Right cardiac atrium (tissue), 5 donors: ENCODE results near the gene FKBP3. TPM values are rescaled to one million over a fixed set of nuclear protein-coding genes. Genes with fewer than 3 reads are reported as not detected.

Source experiments
- ATAC-seq, 2 donors: fragments of 200-7000 bp; cut with Tn5 transposase; one replicate each; pipeline versions ENCODE4 v1.8.0 to v1.9.1; 2020; ENCODE audit warnings: moderate library complexity in 2 of 2, mild to moderate bottlenecking in 1 of 2
- DNase-seq, 3 donors: peaks; one replicate each; pipeline ENCODE4 v3.0.0-alpha.2; 2020
- H3K27ac ChIP-seq: one replicate; pipeline ENCODE4 v1.5.1; 2013; ENCODE audit warnings: mild to moderate bottlenecking, low read length, control low read depth, moderate library complexity
- H3K27me3 ChIP-seq: one replicate; pipeline ENCODE4 v1.6.1; 2013; ENCODE audit not compliant: control insufficient read depth, insufficient read depth
- H3K4me1 ChIP-seq: one replicate; pipeline ENCODE4 v1.6.1; 2013; ENCODE audit warnings: low read length; ENCODE audit not compliant: control insufficient read depth, insufficient read depth
- H3K4me3 ChIP-seq: one replicate; pipeline ENCODE4 v1.5.1; 2013; ENCODE audit warnings: low read length, control low read depth
- H3K9me3 ChIP-seq: one replicate; pipeline ENCODE4 v1.6.1; 2013; ENCODE audit warnings: low read length; ENCODE audit not compliant: control insufficient read depth
- WGBS: extraction: QIAGEN DNeasy Blood & Tissue Kit; methylation state at CpG from one replicate; pipeline ENCODE4 v1.1.7; 2013; 5-methylcytosine and 5-hydroxymethylcytosine counted together
- intact Hi-C, 4 donors: fragments of 100-400 bp; cut with DNase I; formaldehyde crosslinking; loops; one replicate each; pipeline versions ENCODE4 v1.11.0 to v1.14.0; 2022 to 2023
- polyA plus RNA-seq: library from polyadenylated mRNA; stranded (reverse); fragments of 200-250 nt; gene quantifications from one replicate; pipeline ENCODE4 v1.2.3, GENCODE V29; 2013
- total RNA-seq, 4 donors: library from RNA; stranded (reverse); fragmentation: NEBNext Ultra II Directional; extraction: Animal tissue kit (Norgen Biotek cat#: 25700); gene quantifications; one replicate each; pipeline ENCODE4 v1.2.1, GENCODE V29; 2021
- donor health status: healthy with polysubstance abuse.
- donor health status: DM: no; HTN: yes; CAD: no.
- donor health status: DM: no; HTN: no; CAD: no.
- donor health status: DM: no; HTN: yes; CAD: no; lungs with severe emphysema.
- donor health status: DM: yes; HTN: yes; CAD: no.

FKBP3 gene
- total and polyA plus RNA-seq, 5 donors, result 81.4 to 189 (median 90.6) TPM

- Histone ChIP-seq H3K27ac (no peak overlapping the region), H3K4me1 (no peaks in the 10 kb centered on the region), H3K4me3 (no peak overlapping the region), H3K27me3 (no peaks in the 10 kb centered on the region), H3K9me3 (no peaks in the 10 kb centered on the region)
- DNase-seq (no peak), ATAC-seq (no peak)
- intact Hi-C loops, result no loop called here
- 81% methylated on average over 3 of the region's 3 CpGs for WGBS
Measured at GRCh38 chr14:45114327-45114726, 20.0 kb downstream of the FKBP3 start.

GRCh38 chr14:45112896-45113781, 21.1 kb downstream of the FKBP3 start:
- Histone ChIP-seq H3K9me3 (no peaks in the 10 kb centered on the region), H3K4me1 (no peaks in the 10 kb centered on the region), H3K4me3 (no peak overlapping the region), H3K27ac (no peak overlapping the region), H3K27me3 (no peaks in the 10 kb centered on the region)
- intact Hi-C loops, result no loop called here
- DNase-seq (no peak), ATAC-seq (no peak)
- WGBS, result 87% methylated on average over 6 of the region's 6 CpGs

DNA sequence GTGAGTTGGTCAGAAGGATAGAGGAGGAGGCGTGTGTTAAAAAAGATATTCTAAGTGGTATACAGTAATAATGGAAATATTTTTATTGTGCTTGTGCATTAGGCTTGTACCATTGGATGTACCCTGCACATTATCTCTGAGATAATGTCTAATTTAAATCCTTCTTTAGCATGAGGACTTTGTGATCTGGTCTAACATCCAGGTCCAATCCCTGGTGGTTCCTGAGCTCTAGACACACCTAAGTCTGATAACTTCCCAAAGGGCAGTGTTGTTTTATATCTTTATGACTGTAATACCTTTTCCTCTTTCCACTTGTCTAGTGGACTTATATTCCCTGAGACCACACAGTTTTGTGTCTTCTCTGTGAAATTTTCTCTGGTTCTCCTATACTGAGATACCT, 29.7 kb downstream of the FKBP3 start:
- WGBS, result 94% methylated on average over 1 of the region's 1 CpG
- intact Hi-C loops, result no loop called here
- Histone ChIP-seq H3K27me3 (no peaks in the 10 kb centered on the region), H3K27ac (no peak overlapping the region), H3K9me3 (no peaks in the 10 kb centered on the region), H3K4me1 (no peaks in the 10 kb centered on the region), H3K4me3 (no peak overlapping the region)
- DNase-seq (no peak), ATAC-seq (no peak)

GRCh38 chr14:45103806-45104205, 30.5 kb downstream of the FKBP3 start:
- no peaks in the 10 kb centered on the region for H3K4me1 ChIP-seq
- H3K9me3 ChIP-seq, result no peaks in the 10 kb centered on the region
- H3K4me3 ChIP-seq, result no peak overlapping the region
- ATAC-seq, result no peak
- intact Hi-C loops, result no loop called here
- H3K27me3 ChIP-seq, result no peaks in the 10 kb centered on the region
- no peak for DNase-seq
- no peak overlapping the region for H3K27ac ChIP-seq

DNA sequence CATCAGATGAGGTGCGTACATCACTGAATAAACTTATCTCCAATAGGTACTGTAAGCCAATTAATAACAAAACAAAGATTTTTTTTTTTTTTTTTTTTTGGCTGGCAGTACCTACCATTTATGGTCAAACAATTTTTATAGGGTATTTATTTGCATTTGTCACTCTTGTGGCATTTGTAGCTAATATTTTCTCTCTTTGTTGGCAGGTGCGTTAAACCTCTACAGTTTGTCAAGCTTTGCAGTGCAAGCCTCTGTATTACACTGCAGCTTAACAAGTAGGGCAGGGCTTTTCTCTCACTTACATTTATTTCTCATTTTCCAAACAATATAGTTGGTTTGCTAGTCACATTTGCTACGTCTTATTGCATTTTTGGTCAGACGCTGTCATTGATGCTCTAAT, 38.1 kb downstream of the FKBP3 start:
- H3K9me3 ChIP-seq, result no peaks in the 10 kb centered on the region
- ATAC-seq (no peak), DNase-seq (no peak)
- H3K27me3 ChIP-seq, result no peaks in the 10 kb centered on the region
- WGBS, result 96% methylated on average over 4 of the region's 4 CpGs
- intact Hi-C loops, result no loop called here
- no peak overlapping the region for H3K4me3 ChIP-seq
- H3K4me1 ChIP-seq, result no peaks in the 10 kb centered on the region
- no peak overlapping the region for H3K27ac ChIP-seq

DNA sequence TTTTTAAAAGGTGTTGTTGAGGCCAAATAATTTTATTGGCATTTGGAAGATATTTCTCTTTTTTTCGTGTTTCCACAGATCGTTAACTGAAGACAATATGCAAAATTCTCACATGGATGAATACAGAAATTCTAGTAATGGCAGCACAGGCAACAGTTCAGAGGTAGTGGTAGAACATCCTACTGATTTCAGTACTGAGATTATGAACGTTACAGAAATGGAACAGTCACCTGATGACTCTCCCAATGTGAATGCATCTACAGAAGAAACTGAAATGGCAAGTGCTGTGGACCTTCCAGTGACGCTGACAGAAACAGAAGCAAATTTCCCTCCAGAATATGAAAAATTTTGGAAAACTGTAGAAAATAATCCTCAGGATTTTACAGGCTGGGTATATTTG, 39.1 kb downstream of the FKBP3 start:
- H3K4me1 ChIP-seq, result peaks cover 2% of the 10 kb centered on the region
- intact Hi-C loops, result no loop called here
- 84% methylated on average over 4 of the region's 4 CpGs for WGBS
- DNase-seq (no peak), ATAC-seq (no peak)
- H3K27ac ChIP-seq, result no peak overlapping the region
- no peaks in the 10 kb centered on the region for H3K27me3 ChIP-seq
- no peaks in the 10 kb centered on the region for H3K9me3 ChIP-seq
- H3K4me3 ChIP-seq, result no peak overlapping the region

DNA sequence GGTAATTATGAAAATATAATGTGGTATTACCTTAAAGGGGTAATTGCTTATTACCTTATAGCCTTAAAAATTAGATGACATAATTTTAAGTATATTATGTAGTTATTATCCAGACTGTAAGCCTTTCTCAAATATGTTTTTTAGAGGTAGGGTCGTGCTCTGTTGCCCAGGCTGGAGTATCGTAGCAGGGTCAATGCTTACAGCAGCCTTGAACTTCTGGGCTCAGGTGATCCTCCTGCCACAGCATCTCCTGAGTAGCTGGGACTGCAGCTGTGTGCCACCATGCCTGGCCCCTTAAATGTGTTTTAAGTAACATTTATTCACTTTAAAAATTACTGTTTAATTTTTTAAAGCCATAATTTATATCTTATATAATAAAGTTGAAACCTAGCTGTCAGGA, 40.0 kb downstream of the FKBP3 start:
- Histone ChIP-seq H3K27me3 (no peaks in the 10 kb centered on the region), H3K4me1 (peaks cover 2% of the 10 kb centered on the region), H3K27ac (no peak overlapping the region), H3K4me3 (no peak overlapping the region), H3K9me3 (no peaks in the 10 kb centered on the region)
- 96% methylated on average over 2 of the region's 2 CpGs for WGBS
- intact Hi-C loops, result no loop called here
- DNase-seq (no peak), ATAC-seq (no peak)

DNA sequence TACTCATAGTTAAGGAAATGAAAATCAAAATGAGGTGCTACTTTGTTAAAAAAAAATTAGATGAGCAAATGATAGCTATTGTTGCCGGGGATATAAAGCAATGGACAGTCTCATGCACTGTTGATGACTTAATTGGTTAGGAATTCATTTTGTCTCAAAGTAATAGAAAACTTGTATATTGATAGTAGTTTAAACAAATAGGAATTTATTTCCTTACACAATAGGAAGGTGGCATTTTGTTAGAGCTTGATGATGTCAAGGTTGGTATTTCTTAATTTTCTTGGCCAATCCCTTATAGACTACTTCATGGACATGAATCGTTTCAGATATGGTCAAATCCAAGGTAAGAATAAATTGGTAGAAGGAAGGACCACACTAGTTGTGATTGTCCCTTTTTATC, 42.6 kb downstream of the FKBP3 start:
- no peak overlapping the region for H3K27ac ChIP-seq
- no peak for ATAC-seq
- WGBS, result 79% methylated on average over 2 of the region's 2 CpGs
- no peaks in the 10 kb centered on the region for H3K9me3 ChIP-seq
- H3K4me1 ChIP-seq, result peaks cover 2% of the 10 kb centered on the region
- no peaks in the 10 kb centered on the region for H3K27me3 ChIP-seq
- no peak for DNase-seq
- no peak overlapping the region for H3K4me3 ChIP-seq
- intact Hi-C loops, result no loop called here

DNA sequence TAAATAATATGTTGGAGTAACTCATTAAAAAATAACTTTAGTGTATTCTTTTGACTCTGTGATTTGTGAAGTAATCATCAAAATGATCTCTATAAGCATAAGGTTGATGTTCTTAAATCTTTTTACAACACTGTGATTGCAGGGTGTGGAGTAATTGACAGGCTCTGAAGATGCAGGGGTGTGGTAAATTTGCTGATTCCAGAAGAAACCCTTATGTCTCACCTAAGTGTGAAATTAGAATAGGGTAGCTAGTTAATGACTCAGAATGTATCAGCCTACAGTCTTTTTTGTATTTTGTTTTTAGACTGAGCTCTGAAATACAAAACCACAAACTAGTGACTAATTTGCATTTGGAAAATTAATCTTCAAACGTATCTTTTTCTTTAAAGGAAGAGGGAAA, 44.5 kb downstream of the FKBP3 start:
- Histone ChIP-seq H3K4me1 (peaks cover 5% of the 10 kb centered on the region), H3K27ac (no peak overlapping the region), H3K4me3 (no peak overlapping the region), H3K9me3 (no peaks in the 10 kb centered on the region), H3K27me3 (no peaks in the 10 kb centered on the region)
- 47% methylated on average over 1 of the region's 1 CpG for WGBS
- DNase-seq (no peak), ATAC-seq (no peak)
- intact Hi-C loops, result no loop called here

DNA sequence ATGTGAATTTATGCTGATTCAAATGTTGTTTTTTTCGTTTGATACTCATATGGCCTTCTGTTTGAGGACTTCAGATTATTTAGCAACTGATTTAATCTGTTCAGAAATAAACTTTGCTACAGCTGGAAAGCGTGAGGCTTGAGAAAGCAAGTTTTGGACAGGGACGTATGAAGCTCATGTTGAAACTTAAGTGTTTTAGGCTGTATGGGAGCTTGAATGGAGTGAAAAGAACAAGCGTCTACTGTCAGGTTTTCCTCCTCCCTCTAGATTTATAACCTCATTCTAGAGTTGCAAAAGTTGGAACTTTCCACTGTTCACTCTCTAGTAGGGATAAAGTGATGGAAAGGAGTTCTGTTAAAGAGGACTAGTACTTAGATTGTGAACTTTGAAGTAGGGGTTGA, 49.3 kb downstream of the FKBP3 start:
- WGBS, result 2% methylated on average over 4 of the region's 4 CpGs
- no peak overlapping the region for H3K27ac ChIP-seq
- H3K4me1 ChIP-seq, result peaks cover 3% of the 10 kb centered on the region
- peak overlapping the region; percentile 48 for H3K4me3 ChIP-seq
- no peaks in the 10 kb centered on the region for H3K27me3 ChIP-seq
- intact Hi-C loops, result no loop called here
- no peaks in the 10 kb centered on the region for H3K9me3 ChIP-seq
- ATAC-seq (peak in 1 of 2 donors; percentile 5), DNase-seq (no peak)

DNA sequence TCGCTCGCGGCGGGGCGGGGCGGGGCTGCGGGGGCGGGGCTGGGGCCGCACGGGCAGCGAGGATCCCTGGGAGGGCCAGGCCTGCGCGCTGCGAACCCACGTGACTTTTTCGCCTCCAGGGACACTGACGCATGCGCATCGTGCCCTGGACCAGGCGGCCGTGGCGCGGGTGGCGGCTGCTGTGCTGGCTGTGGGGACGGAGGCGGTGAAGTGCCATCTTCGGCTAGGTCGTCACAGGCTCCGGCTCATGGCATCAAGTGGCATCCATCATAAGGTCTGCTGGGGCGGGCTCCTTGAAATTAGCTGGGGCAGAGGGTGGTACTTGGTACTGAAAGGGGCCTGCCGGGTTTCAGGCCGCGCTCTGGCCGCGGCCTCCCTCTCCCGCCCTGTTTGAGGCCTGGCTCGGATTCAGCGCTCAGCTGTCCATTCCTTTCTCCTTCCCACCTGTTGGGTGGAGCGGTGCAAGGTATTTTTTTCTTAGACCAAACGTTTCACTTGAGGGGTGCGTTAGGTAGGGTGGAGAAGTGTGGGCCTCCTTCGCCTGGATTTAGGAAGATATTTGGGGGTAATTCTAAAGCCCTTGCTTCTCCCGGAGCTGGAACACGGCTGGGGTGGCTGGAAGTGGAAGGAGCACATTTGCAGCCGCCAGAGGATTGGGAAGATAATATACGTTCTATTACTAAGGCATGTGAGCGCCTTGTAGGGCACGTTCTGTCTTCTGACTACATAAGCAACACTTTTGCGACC, 50.1 kb downstream of the FKBP3 start, which contains the start of gene PRPF39:
PRPF39 (plus strand) TSS at position 141 of the 747 bp plus-strand sequence. CDS start 11,124 bp downstream, outside the sequence.
- H3K4me1 ChIP-seq, result peaks cover 3% of the 10 kb centered on the region
- intact Hi-C loops, result no loop called here
- under 1% methylated on average over 49 of the region's 49 CpGs for WGBS
- peak; percentile 95 to 98 (median 98) for DNase-seq
- H3K9me3 ChIP-seq, result no peaks in the 10 kb centered on the region
- peak; percentile 99 to 100 for ATAC-seq
- peak within 1 kb of the TSS; percentile 40 for H3K27ac ChIP-seq
- H3K27me3 ChIP-seq, result no peaks in the 10 kb centered on the region
- H3K4me3 ChIP-seq, result peak within 1 kb of the TSS; percentile 48
